ENCODE data around the gene IFNAR1. TPM values are rescaled to one million over a fixed set of nuclear protein-coding genes. Genes with fewer than 3 reads are reported as not detected.
"Not testable (repeated sequence)": the region's sequence is repeated elsewhere in the genome, so short reads cannot be mapped to it uniquely, and the experiment has no call there.

IFNAR1 gene
- total RNA-seq, 6 experiments from 2014 or later, result 42.0 to 49.7 (median 43.6) TPM

DNA sequence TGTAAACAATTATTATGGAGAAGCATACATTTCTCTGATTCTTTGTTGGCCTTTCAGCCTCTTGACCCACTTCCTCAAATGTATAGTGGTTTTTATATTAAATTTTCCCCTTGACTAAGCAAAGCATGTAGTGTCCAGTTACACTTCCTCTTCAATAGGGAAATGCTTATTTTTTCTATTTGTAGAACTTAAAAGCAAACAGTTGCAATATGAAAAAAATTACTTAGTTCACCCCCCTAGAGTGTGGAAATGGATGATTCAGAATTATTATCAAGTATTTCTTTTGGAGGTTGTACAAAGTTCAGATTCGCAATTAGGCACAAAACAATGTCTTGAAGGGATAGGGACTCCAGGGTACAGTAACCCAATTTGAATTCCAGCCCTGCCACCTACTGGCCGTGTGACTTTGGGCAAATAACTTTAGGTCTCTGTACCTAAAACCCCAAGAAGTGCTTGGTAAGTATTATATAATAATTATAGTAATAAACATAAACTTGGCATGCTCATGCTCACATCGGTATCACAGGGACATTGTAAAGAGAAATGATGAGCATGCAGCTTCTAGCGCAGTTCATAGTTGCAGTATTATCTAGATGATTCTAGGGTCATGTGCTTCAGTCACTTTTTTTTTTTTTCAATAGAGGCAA lies 49.8 kb downstream of the IFNAR1 start:
- TF ChIP-seq, protein P1, sequence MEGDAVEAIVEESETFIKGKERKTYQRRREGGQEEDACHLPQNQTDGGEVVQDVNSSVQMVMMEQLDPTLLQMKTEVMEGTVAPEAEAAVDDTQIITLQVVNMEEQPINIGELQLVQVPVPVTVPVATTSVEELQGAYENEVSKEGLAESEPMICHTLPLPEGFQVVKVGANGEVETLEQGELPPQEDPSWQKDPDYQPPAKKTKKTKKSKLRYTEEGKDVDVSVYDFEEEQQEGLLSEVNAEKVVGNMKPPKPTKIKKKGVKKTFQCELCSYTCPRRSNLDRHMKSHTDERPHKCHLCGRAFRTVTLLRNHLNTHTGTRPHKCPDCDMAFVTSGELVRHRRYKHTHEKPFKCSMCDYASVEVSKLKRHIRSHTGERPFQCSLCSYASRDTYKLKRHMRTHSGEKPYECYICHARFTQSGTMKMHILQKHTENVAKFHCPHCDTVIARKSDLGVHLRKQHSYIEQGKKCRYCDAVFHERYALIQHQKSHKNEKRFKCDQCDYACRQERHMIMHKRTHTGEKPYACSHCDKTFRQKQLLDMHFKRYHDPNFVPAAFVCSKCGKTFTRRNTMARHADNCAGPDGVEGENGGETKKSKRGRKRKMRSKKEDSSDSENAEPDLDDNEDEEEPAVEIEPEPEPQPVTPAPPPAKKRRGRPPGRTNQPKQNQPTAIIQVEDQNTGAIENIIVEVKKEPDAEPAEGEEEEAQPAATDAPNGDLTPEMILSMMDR (IDR thresholded peaks at IDR 0.05), result peak; percentile 82
- no peak overlapping the region for H3K27ac Mint-ChIP-seq
- peaks cover 6% of the 10 kb centered on the region for H3K9me3 Mint-ChIP-seq
- peaks cover 4% of the 10 kb centered on the region; the same call in 1 of the 2 replicates for H3K27me3 Mint-ChIP-seq (ENCODE audit: insufficient read depth)
- no peak overlapping the region for H3K4me3 Mint-ChIP-seq
- H3K4me1 Mint-ChIP-seq (ENCODE audit: low read depth), result peaks cover 26% of the 10 kb centered on the region
- no peaks in the 10 kb centered on the region for H3K36me3 Mint-ChIP-seq (ENCODE audit: low read depth)
- DNase-seq, result peak; percentile 16

DNA sequence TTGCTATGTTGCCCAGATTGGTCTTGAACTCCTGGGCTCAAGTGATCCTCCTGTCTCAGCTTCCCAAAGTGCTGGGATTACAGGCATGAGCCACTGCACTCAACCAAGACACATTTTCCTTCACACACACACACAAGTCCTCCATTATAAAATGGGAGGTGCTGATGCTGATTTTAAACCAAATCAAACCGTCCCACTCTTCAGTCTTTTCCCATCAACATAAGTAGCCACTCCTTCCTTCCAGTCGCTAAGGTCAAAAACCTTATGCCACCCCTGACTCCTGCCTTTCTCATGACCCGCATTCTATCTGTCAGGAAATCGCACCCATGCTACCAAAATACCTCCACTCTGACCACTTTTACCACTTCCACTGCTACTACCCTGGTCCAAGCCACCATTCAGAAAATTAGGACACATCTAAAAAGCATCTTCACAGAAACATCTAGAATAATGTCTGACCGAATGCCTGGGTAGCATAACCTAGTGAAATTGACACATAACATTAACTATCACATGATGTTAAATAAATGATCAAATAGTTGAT lies 50.4 kb downstream of the IFNAR1 start:
- no peak overlapping the region for H3K27ac Mint-ChIP-seq
- H3K9me3 Mint-ChIP-seq, result no peaks in the 10 kb centered on the region; the same call in 1 of the 2 replicates
- TF ChIP-seq, protein P1 (IDR thresholded peaks at IDR 0.05), result no peak
- DNase-seq, result no peak
- H3K27me3 Mint-ChIP-seq (ENCODE audit: insufficient read depth), result peaks cover 2% of the 10 kb centered on the region; the same call in 1 of the 2 replicates
- no peaks in the 10 kb centered on the region for H3K36me3 Mint-ChIP-seq (ENCODE audit: low read depth)
- peaks cover 32% of the 10 kb centered on the region for H3K4me1 Mint-ChIP-seq (ENCODE audit: low read depth)
- H3K4me3 Mint-ChIP-seq, result no peak overlapping the region

DNA sequence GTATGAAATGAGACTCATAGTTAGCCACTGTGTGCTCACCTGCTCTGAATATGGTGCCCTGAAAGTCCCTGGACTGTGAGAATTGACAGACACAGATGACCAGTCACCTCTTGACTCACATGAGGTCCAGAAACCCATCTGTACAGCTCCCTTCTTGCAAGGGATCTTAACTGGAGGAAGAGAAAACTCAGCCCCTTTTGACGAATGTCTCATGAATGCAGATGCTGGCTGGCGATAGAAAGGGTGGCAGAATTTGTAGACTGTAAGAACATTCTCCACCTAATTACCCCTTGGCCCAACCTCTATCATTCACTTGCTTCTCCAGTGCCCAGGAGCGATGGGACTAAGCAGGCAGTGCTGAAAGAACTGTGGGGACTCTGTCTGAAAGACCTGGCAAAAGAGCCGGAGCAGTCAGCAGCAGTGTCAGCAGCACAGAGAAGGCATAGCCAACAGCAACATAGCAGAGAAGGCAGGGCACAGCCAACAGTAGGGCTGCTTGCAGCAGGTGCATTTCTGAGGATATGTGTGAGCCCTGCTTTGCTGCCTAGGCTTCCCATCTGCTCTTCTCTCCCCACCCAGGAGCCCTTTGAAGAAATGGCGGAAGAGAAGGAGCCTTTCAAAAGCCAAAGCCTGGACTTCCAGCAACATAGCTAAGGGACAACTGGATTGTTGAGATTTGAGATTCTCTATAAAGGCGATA lies 52.6 kb downstream of the IFNAR1 start:
- no peak overlapping the region for H3K27ac Mint-ChIP-seq
- DNase-seq, result no peak
- peaks cover 52% of the 10 kb centered on the region for H3K4me1 Mint-ChIP-seq (ENCODE audit: low read depth)
- H3K4me3 Mint-ChIP-seq, result no peak overlapping the region
- TF ChIP-seq, protein P1 (IDR thresholded peaks at IDR 0.05), result no peak
- H3K9me3 Mint-ChIP-seq, result no peaks in the 10 kb centered on the region
- H3K36me3 Mint-ChIP-seq (ENCODE audit: low read depth), result no peaks in the 10 kb centered on the region
- H3K27me3 Mint-ChIP-seq (ENCODE audit: insufficient read depth), result peaks cover 2% of the 10 kb centered on the region; the same call in 1 of the 2 replicates

DNA sequence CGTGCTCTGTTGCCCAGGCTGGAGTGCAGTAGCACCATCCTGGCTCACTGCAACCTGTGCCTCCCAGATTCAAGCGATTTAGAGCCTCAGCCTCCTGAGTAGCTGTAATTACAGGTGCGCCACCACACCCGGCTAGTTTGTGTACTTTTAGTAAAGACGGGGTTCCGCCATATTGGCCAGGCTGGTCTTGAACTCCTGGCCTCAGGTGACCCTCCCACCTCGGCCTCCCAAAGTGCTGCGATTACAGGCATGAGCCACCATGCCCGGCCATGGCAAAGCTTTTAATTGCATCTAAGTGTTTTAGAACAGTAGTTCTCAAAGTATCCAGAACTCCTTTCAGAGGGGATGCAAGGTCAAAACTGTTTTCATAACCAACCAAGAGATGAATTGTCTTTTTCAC lies 53.3 kb downstream of the IFNAR1 start:
- Mint-ChIP-seq H3K27me3 (ENCODE audit: insufficient read depth) (peaks cover 2% of the 10 kb centered on the region; the same call in 1 of the 2 replicates), H3K36me3 (ENCODE audit: low read depth) (no peaks in the 10 kb centered on the region), H3K27ac (no peak overlapping the region), H3K4me1 (ENCODE audit: low read depth) (peaks cover 59% of the 10 kb centered on the region), H3K9me3 (no peaks in the 10 kb centered on the region), H3K4me3 (no peak overlapping the region)
- TF ChIP-seq, protein P1 (IDR thresholded peaks at IDR 0.05), result no peak
- no peak for DNase-seq

DNA sequence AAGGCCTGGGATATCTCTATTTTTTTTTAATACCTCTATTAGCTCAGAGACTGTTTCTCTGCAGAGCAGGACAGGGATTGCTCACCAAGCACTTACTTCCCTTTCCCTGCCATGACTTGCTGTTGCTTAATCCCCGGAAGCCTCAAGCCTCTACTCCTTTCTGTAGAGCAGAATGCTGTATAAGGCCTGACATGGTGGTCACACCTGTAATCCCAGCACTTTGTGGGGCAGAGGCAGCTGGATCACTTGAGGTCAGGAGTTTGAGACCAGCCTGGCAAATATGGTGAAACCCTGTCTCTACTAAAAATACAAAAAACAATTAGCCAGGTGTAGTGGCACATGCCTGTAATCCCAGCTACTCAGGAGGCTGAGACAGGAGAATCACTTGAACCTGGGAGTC lies 55.2 kb downstream of the IFNAR1 start:
- Mint-ChIP-seq H3K27ac (peak overlapping the region; percentile 96), H3K4me1 (ENCODE audit: low read depth) (peaks cover 53% of the 10 kb centered on the region), H3K4me3 (peak overlapping the region; percentile 64; the same call in 1 of the 2 replicates)
- not testable (repeated sequence) for H3K9me3 Mint-ChIP-seq; H3K36me3 Mint-ChIP-seq (ENCODE audit: low read depth); H3K27me3 Mint-ChIP-seq (ENCODE audit: insufficient read depth)
- DNase-seq, result peak; percentile 64

All from HFFc6 (cell line).